WI38 (cell line): ENCODE results near the gene NOC4L.

ENCODE experiments used
- H3K4me3 ChIP-seq: 2 replicates; pipeline ENCODE4 v1.5.1; 2011; ENCODE audit warnings: low read depth, mild to moderate bottlenecking, control low read depth, low read length
- CTCF ChIP-seq: IDR thresholded peaks from 2 replicates; pipeline ENCODE4 v1.5.1; 2012; ENCODE audit warnings: low read depth, mild to moderate bottlenecking, control low read depth, low read length

NOC4L gene

GRCh38 chr12:132182206-132182710 is 38.0 kb downstream of the NOC4L start:
- TF ChIP-seq CTCF, result no peak
- H3K4me3 ChIP-seq, result no peak overlapping the region

GRCh38 chr12:132182711-132183365 is 38.6 kb downstream of the NOC4L start:
- no peak overlapping the region for H3K4me3 ChIP-seq
- no peak for TF ChIP-seq CTCF

- no peak for TF ChIP-seq CTCF
- H3K4me3 ChIP-seq, result no peak overlapping the region
Measured at GRCh38 chr12:132185705-132186104, 41.4 kb downstream of the NOC4L start.

GRCh38 chr12:132186208-132186856 is 42.1 kb downstream of the NOC4L start:
- no peak for TF ChIP-seq CTCF
- no peak overlapping the region for H3K4me3 ChIP-seq

- H3K4me3 ChIP-seq, result no peak overlapping the region
- no peak for TF ChIP-seq CTCF
Measured at GRCh38 chr12:132186857-132187620, 42.8 kb downstream of the NOC4L start.

GRCh38 chr12:132187646-132188450 is 43.6 kb downstream of the NOC4L start:
- no peak for TF ChIP-seq CTCF
- H3K4me3 ChIP-seq, result no peak overlapping the region
